Naive thymus-derived CD4-positive, alpha-beta T cell (primary cell): ENCODE measurements around the gene USP17L5. TPM values are rescaled to one million over a fixed set of nuclear protein-coding genes. Genes with fewer than 3 reads are reported as not detected.

Experiments
- polyA plus RNA-seq, 2 donors: library from polyadenylated mRNA; unstranded; fragments of 300-500 nt; fragmentation: Illumina TruSeq; gene quantifications; one replicate each; pipeline ENCODE4 v1.2.3, GENCODE V29; 2021
- total RNA-seq, 6 experiments: library from RNA in 5 of 6; stranded (reverse) in 5 of 6; gene quantifications; 1 replicate in 5 of 6; 2 replicates in 1 of 6; pipeline ENCODE4 v1.2.3 and lab custom pipeline; 2021 to 2026

Gene USP17L5
- total and polyA plus RNA-seq, 7 experiments from 2014 or later, result not detected

Other genes with a start within 250 kb of the USP17L5 start
- gene FAM90A26, start 169.0 kb upstream of the USP17L5 start, total RNA-seq, result not detected
- not detected for gene FAM90A26, start 169.0 kb upstream of the USP17L5 start, polyA plus RNA-seq
- gene USP17L10, start 128.7 kb upstream of the USP17L5 start, total RNA-seq, result not detected
- gene USP17L10, start 128.7 kb upstream of the USP17L5 start, polyA plus RNA-seq, result not detected
- gene USP17L11, start 124.0 kb upstream of the USP17L5 start, total RNA-seq, result not detected
- not detected for gene USP17L11, start 124.0 kb upstream of the USP17L5 start, polyA plus RNA-seq
- not detected for gene USP17L12, start 119.3 kb upstream of the USP17L5 start, total RNA-seq
- not detected for gene USP17L12, start 119.3 kb upstream of the USP17L5 start, polyA plus RNA-seq
- gene USP17L13, start 114.5 kb upstream of the USP17L5 start, total RNA-seq, result not detected
- gene USP17L13, start 114.5 kb upstream of the USP17L5 start, polyA plus RNA-seq, result not detected
- not detected for gene USP17L15, start 105.0 kb upstream of the USP17L5 start, total RNA-seq
- not detected for gene USP17L15, start 105.0 kb upstream of the USP17L5 start, polyA plus RNA-seq
- not detected for gene USP17L17, start 95.5 kb upstream of the USP17L5 start, total RNA-seq
- gene USP17L17, start 95.5 kb upstream of the USP17L5 start, polyA plus RNA-seq, result not detected
- gene USP17L18, start 90.8 kb upstream of the USP17L5 start, total RNA-seq, result not detected
- gene USP17L18, start 90.8 kb upstream of the USP17L5 start, polyA plus RNA-seq, result not detected
- gene USP17L19, start 86.0 kb upstream of the USP17L5 start, total RNA-seq, result not detected
- gene USP17L19, start 86.0 kb upstream of the USP17L5 start, polyA plus RNA-seq, result not detected
- not detected for gene USP17L20, start 81.3 kb upstream of the USP17L5 start, total RNA-seq
- gene USP17L20, start 81.3 kb upstream of the USP17L5 start, polyA plus RNA-seq, result not detected
- not detected for gene USP17L21, start 76.5 kb upstream of the USP17L5 start, total RNA-seq
- gene USP17L21, start 76.5 kb upstream of the USP17L5 start, polyA plus RNA-seq, result not detected
- not detected for gene USP17L22, start 71.8 kb upstream of the USP17L5 start, total RNA-seq
- not detected for gene USP17L22, start 71.8 kb upstream of the USP17L5 start, polyA plus RNA-seq
- not detected for gene USP17L24, start 14.2 kb upstream of the USP17L5 start, total RNA-seq
- gene USP17L24, start 14.2 kb upstream of the USP17L5 start, polyA plus RNA-seq, result not detected
- not detected for gene USP17L25, start 9.5 kb upstream of the USP17L5 start, total RNA-seq
- not detected for gene USP17L25, start 9.5 kb upstream of the USP17L5 start, polyA plus RNA-seq
- gene USP17L26, start 4.7 kb upstream of the USP17L5 start, total RNA-seq, result not detected
- not detected for gene USP17L26, start 4.7 kb upstream of the USP17L5 start, polyA plus RNA-seq
- not detected for gene USP17L27, start 4.7 kb downstream of the USP17L5 start, total RNA-seq
- gene USP17L27, start 4.7 kb downstream of the USP17L5 start, polyA plus RNA-seq, result not detected
- gene USP17L28, start 9.5 kb downstream of the USP17L5 start, total RNA-seq, result not detected
- not detected for gene USP17L28, start 9.5 kb downstream of the USP17L5 start, polyA plus RNA-seq
- not detected for gene USP17L29, start 14.2 kb downstream of the USP17L5 start, total RNA-seq
- not detected for gene USP17L29, start 14.2 kb downstream of the USP17L5 start, polyA plus RNA-seq
- not detected for gene USP17L30, start 23.7 kb downstream of the USP17L5 start, total RNA-seq
- not detected for gene USP17L30, start 23.7 kb downstream of the USP17L5 start, polyA plus RNA-seq
- not detected for gene DEFB131A, start 105.0 kb downstream of the USP17L5 start, total RNA-seq
- not detected for gene DEFB131A, start 105.0 kb downstream of the USP17L5 start, polyA plus RNA-seq